ENCODE measurements around the gene PIK3CA.
"Not testable (repeated sequence)": the region's sequence is repeated elsewhere in the genome, so short reads cannot be mapped to it uniquely, and the experiment has no call there.

The PIK3CA gene

DNA sequence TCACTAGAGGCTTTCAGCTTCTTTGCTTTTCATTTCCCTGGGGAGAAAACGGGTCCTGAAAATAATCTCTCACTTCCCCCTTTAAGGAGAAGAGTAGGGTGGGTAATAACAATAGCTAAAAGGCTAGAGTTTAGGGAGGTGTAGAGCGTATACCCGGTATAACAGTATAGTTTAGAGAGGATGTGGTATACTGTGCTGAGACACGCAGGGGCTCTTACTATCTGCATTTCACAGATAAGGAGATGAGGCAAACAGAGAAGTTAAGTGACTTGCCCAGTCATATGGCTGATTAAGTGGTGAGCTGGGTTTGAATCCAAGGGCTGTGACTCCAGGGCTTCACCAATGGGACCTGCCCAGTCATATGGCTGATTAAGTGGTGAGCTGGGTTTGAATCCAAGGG lies 117.7 kb downstream of the PIK3CA start:
- DNase-seq: no peak

DNA sequence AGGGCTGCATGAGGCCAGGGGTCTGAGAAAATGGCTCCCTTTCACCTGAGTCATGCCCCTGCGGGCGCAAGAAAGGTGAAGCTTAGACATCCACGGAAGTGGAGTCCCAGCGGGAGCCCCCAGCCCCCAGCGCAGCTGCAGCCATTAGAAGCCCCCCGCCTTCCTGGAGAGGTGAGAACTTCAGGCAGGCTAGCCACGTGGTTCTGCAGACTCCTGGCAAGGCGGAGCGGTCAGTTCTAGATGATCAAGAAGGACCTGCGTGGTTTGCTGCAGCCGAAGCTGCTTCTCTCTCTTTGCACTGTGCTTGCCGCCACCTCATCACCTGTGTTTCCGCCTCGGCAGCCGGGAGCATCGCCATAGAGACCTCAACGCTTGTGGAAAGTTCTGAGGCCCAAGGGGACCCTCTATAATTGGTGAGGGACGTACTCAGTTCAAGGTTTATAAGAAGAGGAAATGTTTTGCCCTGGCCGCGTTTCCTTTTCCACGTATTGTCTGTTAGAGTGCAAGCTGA lies 118.6 kb downstream of the PIK3CA start:
- DNase-seq: no peak

DNA sequence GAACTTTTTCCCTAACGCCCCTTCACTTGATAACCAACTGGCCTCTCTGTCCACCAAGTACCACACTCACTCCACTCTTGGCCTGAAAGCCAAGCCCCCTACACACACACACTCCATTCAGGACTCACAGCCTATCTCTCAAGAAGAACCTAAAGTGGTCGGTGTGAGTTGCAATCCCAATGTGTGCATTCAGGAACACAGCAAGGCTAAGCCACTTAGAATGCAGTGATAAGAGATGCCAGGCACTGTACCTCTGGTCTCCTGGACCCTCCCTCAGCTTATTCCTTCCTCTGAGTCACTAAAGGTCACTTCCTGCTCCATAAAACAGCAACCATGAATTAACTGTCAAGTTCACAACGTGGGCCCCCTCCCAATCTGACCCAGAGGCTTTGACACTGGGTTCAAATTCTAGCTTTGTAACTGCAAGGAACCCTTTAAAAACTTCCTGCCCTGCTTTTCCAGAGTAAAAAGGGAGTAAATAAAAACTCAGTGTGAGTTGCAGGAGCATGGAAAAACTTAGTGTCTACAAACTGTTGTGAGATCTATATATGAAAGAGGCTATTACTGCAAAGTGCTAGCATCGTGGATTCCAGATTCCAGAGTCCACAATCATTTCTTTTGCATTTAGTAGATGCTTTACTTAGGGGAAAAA lies 120.4 kb downstream of the PIK3CA start:
- DNase-seq: no peak

DNA sequence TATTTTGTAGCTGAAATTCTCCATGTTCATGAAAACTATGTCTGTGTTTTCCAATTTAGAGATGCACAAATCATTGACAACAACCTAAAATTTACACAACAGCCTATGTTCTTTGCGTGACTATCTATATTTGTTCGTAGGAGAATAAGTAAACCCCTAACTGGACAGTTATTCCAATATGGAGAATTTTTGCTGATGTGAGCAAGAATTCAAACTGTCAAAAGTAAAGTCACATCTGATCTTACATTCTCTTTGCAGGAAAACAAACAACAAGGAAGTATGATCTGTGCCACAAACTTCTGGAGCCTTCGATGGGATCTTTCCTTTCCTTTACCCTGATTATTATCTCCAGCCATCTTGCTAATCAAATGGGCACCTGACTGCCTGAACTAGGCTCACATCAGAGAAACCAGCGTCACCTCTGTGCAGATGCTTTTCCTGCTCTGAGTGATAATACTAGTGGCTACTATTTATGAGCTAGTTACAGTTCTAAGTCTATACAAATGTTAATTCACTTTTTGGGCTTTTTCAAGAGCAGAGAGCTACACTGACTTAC lies 121.1 kb downstream of the PIK3CA start:
- DNase-seq: no peak

DNA sequence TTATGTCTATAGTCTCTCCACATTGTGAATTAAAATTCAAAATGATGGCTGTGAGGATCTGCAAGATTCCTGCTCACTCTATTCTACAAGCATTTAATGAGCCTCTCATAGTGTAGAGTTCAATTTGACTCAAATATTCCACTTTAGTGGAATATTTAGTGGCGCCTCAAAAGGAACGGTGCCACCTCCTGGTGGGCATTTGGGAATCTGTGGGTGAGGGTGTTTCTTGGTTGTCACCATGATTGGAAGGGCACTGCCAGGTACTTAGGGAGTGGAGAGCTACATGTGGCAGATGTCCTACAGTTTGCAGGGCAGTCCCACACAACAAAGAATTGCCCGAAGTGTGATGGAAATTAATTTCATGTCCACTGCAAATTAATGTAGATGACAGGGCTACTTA lies 124.2 kb downstream of the PIK3CA start:
- peak in 1 of 2 donors; percentile 6 for DNase-seq

DNA sequence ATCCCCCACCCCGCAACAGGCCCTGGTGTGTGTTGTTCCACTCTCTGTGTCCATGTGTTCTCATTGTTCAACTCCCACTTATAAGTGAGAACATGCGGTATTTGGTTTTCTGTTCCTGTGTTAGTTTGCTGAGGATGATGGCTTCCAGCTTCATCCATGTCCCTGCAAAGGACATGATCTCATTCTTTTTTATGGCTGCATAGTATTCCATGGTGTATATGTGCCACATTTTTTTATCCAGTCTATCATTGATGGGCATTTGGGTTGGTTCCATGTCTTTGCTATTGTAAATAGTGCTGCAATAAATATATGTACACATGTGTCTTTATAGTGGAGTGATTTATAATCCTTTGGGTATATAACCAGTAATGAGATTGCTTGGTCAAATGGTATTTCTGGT lies 126.3 kb downstream of the PIK3CA start:
- DNase-seq: not testable (repeated sequence)

DNA sequence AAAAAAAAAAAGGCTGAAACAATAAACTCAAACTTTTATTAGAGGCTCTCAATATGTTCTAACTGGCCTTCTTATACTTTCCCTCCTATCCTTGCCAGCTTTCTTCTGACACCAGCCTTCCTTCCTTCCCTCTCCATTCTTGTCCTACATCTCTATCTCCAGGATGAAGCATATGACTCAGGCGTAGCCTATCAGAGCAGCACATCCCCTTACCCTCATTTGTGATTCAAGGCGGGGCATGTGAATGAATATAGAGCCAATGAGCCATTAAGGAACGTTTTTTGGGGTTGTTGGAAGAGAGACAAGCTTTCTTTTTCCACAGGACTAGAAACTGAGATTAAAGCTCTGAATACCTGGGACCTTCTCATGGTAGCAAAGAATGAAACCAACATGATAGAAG lies 127.8 kb downstream of the PIK3CA start:
- no peak for DNase-seq

DNA sequence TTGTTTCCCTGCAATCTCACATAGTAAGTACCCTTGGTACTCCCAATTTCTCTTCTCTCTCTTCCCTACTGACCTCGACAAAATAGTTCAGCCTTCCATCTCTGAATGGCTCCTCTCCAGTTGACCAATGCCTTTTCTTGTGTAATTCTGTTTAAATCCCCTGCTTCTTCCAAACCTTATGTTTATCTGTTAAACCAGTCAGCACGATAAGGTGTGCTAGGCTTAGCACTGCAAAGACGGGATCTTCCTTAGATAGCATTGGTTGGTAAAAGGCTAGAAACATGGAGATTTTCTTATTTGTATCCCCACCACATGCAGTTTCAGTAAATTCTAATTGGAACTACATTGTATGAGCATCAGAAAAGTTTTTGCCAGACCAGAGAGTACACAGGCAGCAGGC lies 128.6 kb downstream of the PIK3CA start:
- DNase-seq: no peak

DNA sequence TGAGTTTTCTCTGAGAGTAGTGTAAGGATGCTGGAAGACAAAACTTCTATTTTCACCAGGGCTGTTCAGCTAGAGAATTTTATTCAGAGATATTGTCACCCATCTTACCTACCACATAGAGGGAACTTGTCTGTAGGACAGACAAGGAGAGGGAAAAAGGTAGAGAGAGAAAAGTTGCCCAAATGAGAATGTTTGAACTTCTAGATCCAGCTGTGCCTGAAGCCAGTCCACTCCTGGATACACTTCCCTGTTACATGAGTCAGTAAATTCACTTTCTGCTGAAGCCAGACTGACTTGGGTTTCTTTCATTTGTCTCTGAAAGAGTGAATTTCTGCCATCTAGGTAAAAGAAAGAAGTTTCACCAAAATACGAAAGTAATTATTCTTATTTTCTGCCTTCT lies 130.0 kb downstream of the PIK3CA start:
- DNase-seq: no peak

DNA sequence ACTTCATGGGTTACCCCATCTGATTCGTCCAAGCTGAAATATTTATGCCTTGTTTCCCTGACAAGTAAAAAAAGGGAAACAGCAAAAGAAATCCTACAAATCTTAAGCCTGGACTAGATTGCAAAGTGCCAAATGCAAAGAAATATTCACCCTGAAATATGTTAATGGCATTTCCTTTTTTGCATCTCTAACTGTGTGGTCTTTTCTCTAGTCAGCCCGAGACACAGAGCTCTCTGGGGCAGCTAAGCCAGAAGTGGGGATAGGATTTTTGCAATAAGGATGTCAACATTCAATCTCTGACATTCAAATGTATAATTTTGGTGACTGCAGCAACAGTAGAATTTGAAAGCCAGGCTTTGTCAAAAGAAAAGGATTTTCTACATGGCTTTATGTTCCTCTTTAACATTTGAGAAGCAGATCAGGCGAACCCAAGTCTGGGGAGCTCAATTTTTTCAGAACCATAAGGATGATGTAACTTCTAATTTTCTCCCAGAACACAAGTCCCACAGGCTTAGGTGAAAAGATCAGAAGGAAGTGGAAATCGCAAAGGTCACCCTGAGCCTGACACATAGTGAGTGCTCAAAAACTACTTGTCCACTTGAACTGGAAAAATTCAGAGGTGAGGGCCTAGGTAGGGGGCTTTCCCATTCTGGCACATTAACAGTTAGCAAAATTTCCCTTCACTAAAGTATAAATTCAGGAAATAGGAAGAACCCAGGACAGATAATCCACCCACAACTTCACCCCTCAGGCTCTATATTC lies 131.0 kb downstream of the PIK3CA start:
- DNase-seq: no peak

DNA sequence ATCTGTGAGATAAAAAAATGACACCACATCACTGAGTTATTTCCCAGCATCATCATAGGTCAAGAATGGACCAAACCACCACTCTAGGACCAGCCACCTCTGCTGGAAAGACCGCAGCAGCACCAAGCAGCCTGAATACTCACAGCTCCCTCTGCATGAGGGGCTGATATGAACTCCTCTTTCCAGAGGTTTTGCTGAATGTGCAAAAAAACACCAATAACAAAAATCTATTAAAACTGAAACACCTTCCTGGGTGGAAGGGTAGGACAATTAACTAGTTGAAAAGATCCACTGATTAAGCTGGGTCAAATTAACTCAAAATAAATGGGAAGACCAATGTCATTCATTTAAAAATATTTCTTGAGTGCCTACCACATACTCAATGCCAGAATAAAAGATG lies 131.7 kb downstream of the PIK3CA start:
- no peak for DNase-seq

DNA sequence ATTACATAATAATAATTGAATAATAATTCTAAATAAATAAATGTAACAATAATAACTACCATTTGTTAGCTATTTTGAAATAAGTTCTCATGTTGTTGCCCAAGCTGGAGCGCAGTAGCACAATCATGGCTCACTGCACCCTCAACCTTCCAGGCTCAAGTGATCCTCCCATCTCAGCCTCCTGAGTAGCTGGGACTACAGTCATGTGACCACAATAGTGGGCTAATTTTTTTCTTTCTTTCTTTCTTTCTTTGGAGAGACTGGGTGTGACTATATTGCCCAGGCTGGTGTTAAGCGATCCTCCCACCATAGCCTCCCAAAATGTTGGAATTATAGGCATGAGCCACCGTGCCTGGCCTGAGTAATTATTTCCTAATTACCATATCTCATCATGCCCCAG lies 133.7 kb downstream of the PIK3CA start:
- DNase-seq: no peak

DNA sequence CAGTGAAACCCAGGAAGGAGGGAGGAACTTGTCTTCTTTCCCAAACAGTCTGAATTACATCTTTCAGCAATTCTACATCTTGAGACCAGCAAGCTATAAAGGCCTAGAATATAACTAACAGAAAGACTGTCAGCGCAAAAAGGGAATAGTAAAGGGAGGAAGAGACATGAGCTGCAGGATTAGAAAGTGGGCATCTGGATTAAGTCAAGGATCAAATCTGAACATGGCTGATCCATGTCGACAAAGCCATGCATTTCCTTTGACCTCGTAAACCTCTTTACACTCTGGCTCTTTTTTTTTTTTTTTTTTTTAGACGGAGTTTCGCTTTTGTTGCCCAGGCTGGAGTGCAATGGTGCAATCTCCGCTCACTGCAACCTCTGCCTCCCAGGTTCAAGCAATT lies 138.2 kb downstream of the PIK3CA start:
- DNase-seq: no peak

DNA sequence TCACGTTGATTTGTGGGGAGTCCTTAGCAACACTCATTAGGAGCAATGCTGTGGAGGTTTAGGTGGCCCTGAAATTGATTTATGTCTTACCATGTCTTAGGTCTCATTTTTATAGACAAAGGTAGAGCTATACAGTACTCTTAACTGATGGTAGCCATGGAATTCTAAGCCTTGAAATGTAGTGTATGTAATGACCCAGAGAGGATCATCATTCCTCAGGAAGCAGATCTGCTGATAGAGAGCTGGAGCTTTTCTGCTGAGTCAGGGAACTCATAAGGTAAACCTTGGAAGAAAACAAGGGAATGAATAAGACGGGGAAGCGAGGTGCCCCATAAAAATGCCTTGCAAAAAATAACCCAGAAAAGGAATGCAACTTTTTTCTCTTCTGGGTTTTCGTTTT lies 140.7 kb downstream of the PIK3CA start:
- DNase-seq: no peak

DNA sequence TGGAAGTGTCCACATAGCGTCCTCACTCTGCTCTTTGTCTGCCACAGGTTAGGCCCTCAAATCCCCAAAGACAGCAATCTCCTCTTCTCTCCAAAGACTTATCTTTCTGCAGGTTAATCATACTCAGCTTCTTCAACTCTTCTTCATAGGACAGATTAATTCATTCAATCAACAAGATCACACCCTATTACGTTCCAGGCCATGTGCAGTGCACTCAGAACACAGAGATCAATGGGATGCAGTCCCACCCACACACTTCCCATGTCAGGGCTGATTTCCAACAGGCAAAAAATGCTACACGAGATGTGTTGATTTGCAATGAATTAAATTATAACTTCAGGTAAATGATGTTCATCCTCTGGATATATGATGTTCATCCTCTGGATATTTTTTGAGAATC lies 141.1 kb downstream of the PIK3CA start:
- no peak for DNase-seq
